ENCODE measurements around the gene LRRC18. TPM values are rescaled to one million over a fixed set of nuclear protein-coding genes. Genes with fewer than 3 reads are reported as not detected.

LRRC18 gene
- total and polyA plus RNA-seq, 10 of the 15 experiments (the other 5 are each of a cell fraction or from before 2014, with no cell fraction given): 0.16 to 0.47 (median 0.24) TPM; not detected in 6

DNA sequence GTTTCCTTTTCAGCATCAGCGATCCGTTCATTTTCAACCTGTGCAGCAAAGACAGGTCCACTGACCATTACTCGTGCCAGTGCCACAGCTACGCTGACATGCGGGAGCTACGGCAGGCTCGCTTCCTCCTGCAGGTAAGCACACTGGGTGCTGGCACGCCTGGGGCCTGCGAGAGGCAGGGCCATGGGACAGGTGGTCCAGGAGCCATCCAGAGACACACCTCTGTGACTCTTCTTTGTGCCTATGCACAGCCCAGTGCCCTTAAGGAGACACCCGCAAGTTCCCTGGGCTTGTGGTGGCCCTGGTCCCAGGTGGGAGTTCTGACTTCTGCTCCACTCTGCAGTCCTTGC is 42.2 kb downstream of the LRRC18 start (continued):
- TF ChIP-seq, protein P1, sequence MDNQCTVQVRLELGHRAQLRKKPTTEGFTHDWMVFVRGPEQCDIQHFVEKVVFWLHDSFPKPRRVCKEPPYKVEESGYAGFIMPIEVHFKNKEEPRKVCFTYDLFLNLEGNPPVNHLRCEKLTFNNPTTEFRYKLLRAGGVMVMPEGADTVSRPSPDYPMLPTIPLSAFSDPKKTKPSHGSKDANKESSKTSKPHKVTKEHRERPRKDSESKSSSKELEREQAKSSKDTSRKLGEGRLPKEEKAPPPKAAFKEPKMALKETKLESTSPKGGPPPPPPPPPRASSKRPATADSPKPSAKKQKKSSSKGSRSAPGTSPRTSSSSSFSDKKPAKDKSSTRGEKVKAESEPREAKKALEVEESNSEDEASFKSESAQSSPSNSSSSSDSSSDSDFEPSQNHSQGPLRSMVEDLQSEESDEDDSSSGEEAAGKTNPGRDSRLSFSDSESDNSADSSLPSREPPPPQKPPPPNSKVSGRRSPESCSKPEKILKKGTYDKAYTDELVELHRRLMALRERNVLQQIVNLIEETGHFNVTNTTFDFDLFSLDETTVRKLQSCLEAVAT (IDR thresholded peaks at IDR 0.05): no peak

DNA sequence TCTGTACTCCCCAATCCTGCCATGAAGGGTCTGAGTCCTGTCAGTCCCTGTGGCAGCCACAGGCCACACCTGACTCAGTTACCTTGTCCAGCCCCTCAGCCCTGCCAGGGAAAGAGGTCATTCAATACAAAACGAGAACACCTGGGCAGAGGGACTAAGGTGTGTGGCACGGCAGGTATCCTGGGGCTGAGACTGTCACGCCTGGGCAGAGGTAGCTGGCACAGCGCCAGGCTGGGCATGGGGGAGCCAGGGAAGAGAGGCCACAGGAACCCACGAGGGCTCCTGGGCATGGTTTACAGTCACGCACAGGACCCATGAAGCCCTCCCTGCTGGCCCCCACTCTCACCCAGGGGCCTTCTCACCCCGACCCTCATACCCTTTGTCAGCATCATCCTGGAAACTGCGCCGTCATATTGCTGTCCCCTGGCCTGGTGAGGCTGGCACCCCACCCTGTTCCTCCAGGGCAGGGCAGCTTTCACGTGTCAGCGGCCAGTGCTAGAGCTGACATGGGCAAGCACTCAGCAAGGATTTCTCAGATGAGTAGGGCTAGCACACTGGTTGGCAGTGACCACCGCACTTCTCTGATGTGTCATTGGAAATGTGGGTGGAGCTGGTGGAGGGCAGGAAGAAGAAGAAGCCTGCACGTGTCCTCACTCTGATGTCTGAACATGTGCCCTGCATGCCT is 42.7 kb downstream of the LRRC18 start:
- WGBS (ENCODE audit: insufficient coverage, insufficient replicate concordance, low lambda C conversion rate, missing lambda C conversion rate): 97% methylated on average over 12 of the region's 13 CpGs
- CTCF ChIA-PET: no interaction called here

More for the DNA sequence above, 42.7 kb downstream of the LRRC18 start:
- DNase-seq (ENCODE audit: low read depth, low spot score): no peak
- in situ Hi-C loops (cut with MboI): no loop called here
- ChIA-PET POLR2A (no interaction called here), SMC1A (ENCODE audit: uncharacterized antibody, unreplicated experiment) (no interaction called here), RAD21 (ENCODE audit: unreplicated experiment) (no interaction called here)
- TF ChIP-seq FOXK2 (IDR thresholded peaks at IDR 0.05) (no peak), ATF7 (IDR thresholded peaks at IDR 0.05; ENCODE audit: low read depth) (no peak), CBFB (IDR thresholded peaks at IDR 0.05; ENCODE audit: low read depth) (no peak), TCF3 (IDR thresholded peaks at IDR 0.05; ENCODE audit: borderline replicate concordance, insufficient read depth, low read depth, low read length) (0 out of 2 replicates have a peak, but pooled peaks have one; percentile 9), ESRRA (IDR thresholded peaks at IDR 0.05; ENCODE audit: low read length) (no peak), POU2F2 (IDR thresholded peaks at IDR 0.05; ENCODE audit: borderline replicate concordance, low read depth, low read length) (no peak)
- TF ChIP-seq, protein P2, sequence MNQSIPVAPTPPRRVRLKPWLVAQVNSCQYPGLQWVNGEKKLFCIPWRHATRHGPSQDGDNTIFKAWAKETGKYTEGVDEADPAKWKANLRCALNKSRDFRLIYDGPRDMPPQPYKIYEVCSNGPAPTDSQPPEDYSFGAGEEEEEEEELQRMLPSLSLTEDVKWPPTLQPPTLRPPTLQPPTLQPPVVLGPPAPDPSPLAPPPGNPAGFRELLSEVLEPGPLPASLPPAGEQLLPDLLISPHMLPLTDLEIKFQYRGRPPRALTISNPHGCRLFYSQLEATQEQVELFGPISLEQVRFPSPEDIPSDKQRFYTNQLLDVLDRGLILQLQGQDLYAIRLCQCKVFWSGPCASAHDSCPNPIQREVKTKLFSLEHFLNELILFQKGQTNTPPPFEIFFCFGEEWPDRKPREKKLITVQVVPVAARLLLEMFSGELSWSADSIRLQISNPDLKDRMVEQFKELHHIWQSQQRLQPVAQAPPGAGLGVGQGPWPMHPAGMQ (IDR thresholded peaks at IDR 0.05; ENCODE audit: borderline replicate concordance): no peak
- H3K9ac ChIP-seq (ENCODE audit: control insufficient read depth, insufficient read depth, low read length): no peak overlapping the region
- BruUV-seq (replicated peaks): no TSS peak
- H3K9me3 ChIP-seq (replicated peaks; ENCODE audit: control insufficient read depth, insufficient read depth, low read length): no peaks in the 10 kb centered on the region
- H2AFZ ChIP-seq (ENCODE audit: control insufficient read depth, low read depth, low read length): no peak overlapping the region
- H3K79me2 ChIP-seq (ENCODE audit: control insufficient read depth, insufficient read depth, low read length): no peaks in the 10 kb centered on the region
- H3K27me3 ChIP-seq (replicated peaks in 1 of 2; ENCODE audit: control insufficient read depth in 2 of 2, insufficient read depth in 2 of 2, low read length in 1 of 2): no peaks in the 10 kb centered on the region
- H3K4me1 ChIP-seq (ENCODE audit: control insufficient read depth, insufficient read depth, low read length): no peaks in the 10 kb centered on the region
- no peak overlapping the region for H3K4me3 ChIP-seq
- H3K27ac ChIP-seq (ENCODE audit: control insufficient read depth, insufficient read depth): no peak overlapping the region
- peaks cover 26 to 32% of the 10 kb centered on the region in 2 experiments for H3K36me3 ChIP-seq (ENCODE audit: control insufficient read depth in 2 of 2, insufficient read depth in 2 of 2, low read length in 1 of 2)
- no peak overlapping the region for H3K4me2 ChIP-seq (ENCODE audit: control insufficient read depth, insufficient read depth)
- no peak for FAIRE-seq
- intact Hi-C loops (cut with micrococcal nuclease; ENCODE audit: unreplicated experiment): no loop called here
- no peaks in the 10 kb centered on the region for H4K20me1 ChIP-seq (ENCODE audit: control insufficient read depth, insufficient read depth)
- no peak for ATAC-seq
